HEK293 (cell line): ENCODE data around the gene TMOD4.

ENCODE experiments used
- EGR2 ChIP-seq: fragments of 450-650 bp; formaldehyde crosslinking; IDR thresholded peaks from 2 replicates; pipeline ENCODE4 v1.5.1; 2016; ENCODE audit warnings: low read depth, missing biosample characterization, missing genetic modification characterization
- FEZF1 ChIP-seq: fragments of 450-650 bp; formaldehyde crosslinking; IDR thresholded peaks from 2 replicates; pipeline ENCODE4 v1.5.1; 2016; ENCODE audit warnings: missing biosample characterization, missing genetic modification characterization
- GFI1B ChIP-seq: fragments of 450-650 bp; formaldehyde crosslinking; IDR thresholded peaks from 2 replicates; pipeline ENCODE4 v1.5.1; 2016; ENCODE audit warnings: missing biosample characterization, missing genetic modification characterization
- HOXD13 ChIP-seq: sonication (generic); formaldehyde crosslinking; IDR thresholded peaks from 2 replicates; pipeline ENCODE4 v1.8.0; 2022; ENCODE audit warnings: missing genetic modification reagents, borderline replicate concordance
- KLF8 ChIP-seq: fragments of 450-650 bp; formaldehyde crosslinking; IDR thresholded peaks from 2 replicates; pipeline ENCODE4 v1.5.1; 2016; ENCODE audit warnings: missing biosample characterization, missing genetic modification characterization
- ZBTB26 ChIP-seq: fragments of 450-650 bp; formaldehyde crosslinking; optimal IDR thresholded peaks from 2 replicates; pipeline ENCODE3; 2016; ENCODE audit warnings: missing biosample characterization, mild to moderate bottlenecking, missing genetic modification characterization
- ZBTB48 ChIP-seq: fragments of 450-650 bp; formaldehyde crosslinking; IDR thresholded peaks from 2 replicates; pipeline ENCODE4 v1.5.1; 2016; ENCODE audit warnings: missing biosample characterization, missing genetic modification characterization
- ZNF146 ChIP-seq: fragments of 450-650 bp; formaldehyde crosslinking; IDR thresholded peaks from 2 replicates; pipeline ENCODE4 v1.5.1; 2016; ENCODE audit warnings: missing biosample characterization, missing genetic modification characterization
- ZNF16 ChIP-seq: fragments of 450-650 bp; formaldehyde crosslinking; IDR thresholded peaks from 2 replicates; pipeline ENCODE4 v1.5.1; 2016; ENCODE audit warnings: low read depth, missing biosample characterization, missing genetic modification characterization
- ZNF2 ChIP-seq: fragments of 450-650 bp; formaldehyde crosslinking; IDR thresholded peaks from 2 replicates; pipeline ENCODE4 v1.5.1; 2016; ENCODE audit warnings: missing biosample characterization, missing genetic modification characterization
- ZNF221 ChIP-seq: fragments of 450-650 bp; formaldehyde crosslinking; IDR thresholded peaks from 2 replicates; pipeline ENCODE4 v1.5.1; 2017; ENCODE audit warnings: missing biosample characterization, missing genetic modification characterization, borderline replicate concordance
- ZNF23 ChIP-seq: fragments of 450-650 bp; formaldehyde crosslinking; IDR thresholded peaks from 2 replicates; pipeline ENCODE4 v1.5.1; 2016; ENCODE audit warnings: missing biosample characterization, missing genetic modification characterization, borderline replicate concordance
- ZNF426 ChIP-seq: fragments of 450-650 bp; formaldehyde crosslinking; IDR thresholded peaks from 2 replicates; pipeline ENCODE4 v1.5.1; 2017; ENCODE audit warnings: missing biosample characterization, missing genetic modification characterization, mild to moderate bottlenecking, inconsistent platforms, moderate library complexity
- ZNF501 ChIP-seq: fragments of 450-650 bp; formaldehyde crosslinking; IDR thresholded peaks from 2 replicates; pipeline ENCODE4 v1.5.1; 2016; ENCODE audit warnings: missing biosample characterization, missing genetic modification characterization
- ZNF510 ChIP-seq: fragments of 450-650 bp; formaldehyde crosslinking; IDR thresholded peaks from 2 replicates; pipeline ENCODE4 v1.5.1; 2018; ENCODE audit warnings: mild to moderate bottlenecking, missing genetic modification characterization, missing biosample characterization; ENCODE audit not compliant: insufficient replicate concordance
- ZNF529 ChIP-seq: fragments of 450-650 bp; formaldehyde crosslinking; IDR thresholded peaks from 2 replicates; pipeline ENCODE4 v1.5.1; 2017; ENCODE audit warnings: missing genetic modification characterization, missing biosample characterization; ENCODE audit not compliant: insufficient replicate concordance
- ZNF549 ChIP-seq: fragments of 450-650 bp; IDR thresholded peaks from 2 replicates; pipeline ENCODE4 v1.5.1; 2018; ENCODE audit warnings: missing biosample characterization, missing genetic modification characterization, mild to moderate bottlenecking, inconsistent platforms, moderate library complexity
- ZNF561 ChIP-seq: fragments of 450-650 bp; IDR thresholded peaks from 2 replicates; pipeline ENCODE4 v1.5.1; 2018; ENCODE audit warnings: missing biosample characterization, missing genetic modification characterization, borderline replicate concordance
- ZNF600 ChIP-seq: fragments of 450-650 bp; formaldehyde crosslinking; IDR thresholded peaks from 2 replicates; pipeline ENCODE4 v1.5.1; 2016; ENCODE audit warnings: missing biosample characterization, missing genetic modification characterization
- ZNF692 ChIP-seq: fragments of 450-650 bp; formaldehyde crosslinking; IDR thresholded peaks from 2 replicates; pipeline ENCODE4 v1.5.1; 2016; ENCODE audit warnings: missing biosample characterization, missing genetic modification characterization
- ZNF76 ChIP-seq: fragments of 450-650 bp; formaldehyde crosslinking; IDR thresholded peaks from 2 replicates; pipeline ENCODE4; 2016; ENCODE audit warnings: low read depth, missing biosample characterization, missing genetic modification characterization, borderline replicate concordance
- ZNF785 ChIP-seq: fragments of 450-650 bp; formaldehyde crosslinking; IDR thresholded peaks from 2 replicates; pipeline ENCODE4 v1.5.1; 2016; ENCODE audit warnings: missing biosample characterization, missing genetic modification characterization
- ZXDB ChIP-seq: fragments of 450-650 bp; formaldehyde crosslinking; IDR thresholded peaks from 2 replicates; pipeline ENCODE4 v1.5.1; 2016; ENCODE audit warnings: missing biosample characterization, missing genetic modification characterization
- TF ChIP-seq, protein P1 (sequence below): fragments of 450-650 bp; formaldehyde crosslinking; IDR thresholded peaks from 2 replicates; pipeline ENCODE4 v1.5.1; 2017; ENCODE audit warnings: missing biosample characterization, missing genetic modification characterization
- TF ChIP-seq, protein P2 (sequence below): fragments of 450-650 bp; formaldehyde crosslinking; IDR thresholded peaks from 2 replicates; pipeline ENCODE4 v1.5.1; 2016; ENCODE audit warnings: missing biosample characterization, missing genetic modification characterization
- TF ChIP-seq, protein P3 (sequence below): fragments of 450-650 bp; formaldehyde crosslinking; IDR thresholded peaks from 2 replicates; pipeline ENCODE4 v1.5.1; 2017; ENCODE audit warnings: missing biosample characterization, missing genetic modification characterization
- TF ChIP-seq, protein P4 (sequence below): fragments of 450-650 bp; formaldehyde crosslinking; IDR thresholded peaks from 2 replicates; pipeline ENCODE4 v1.5.1; 2016; ENCODE audit warnings: missing biosample characterization, missing genetic modification characterization

The TMOD4 gene

GRCh38 chr1:151198254-151199127, 22.7 kb upstream of the TMOD4 start, which contains the start of gene PIP5K1A (continued):
- TF ChIP-seq ZNF549 (tag by site-specific recombination) (no peak), ZBTB26 (tag by site-specific recombination) (peak; percentile 60), GFI1B (tag by site-specific recombination) (no peak), ZNF221 (tag by site-specific recombination) (no peak), KLF8 (peak; percentile 35; the same call in 1 of the 2 replicates), EGR2 (no peak), ZNF501 (tag by site-specific recombination) (0 out of 2 replicates have a peak, but pooled peaks have one; percentile 12), ZNF426 (no peak), FEZF1 (tag by site-specific recombination) (no peak), ZNF510 (tag by site-specific recombination) (no peak), ZNF529 (tag by site-specific recombination) (no peak), ZNF16 (tag by site-specific recombination) (no peak), ZNF23 (tag by site-specific recombination) (no peak), ZNF561 (tag by site-specific recombination) (no peak), ZNF2 (tag by site-specific recombination) (peak; percentile 20; the same call in 1 of the 2 replicates), ZNF785 (tag by site-specific recombination) (peak; percentile 82; the same call in 1 of the 2 replicates), ZNF76 (tag by site-specific recombination) (no peak), HOXD13 (CRISPR knock-in tag) (no peak), ZXDB (peak; percentile 82), ZBTB48 (tag by site-specific recombination) (peak; percentile 83), ZNF692 (tag by site-specific recombination) (peak; percentile 79), ZNF146 (no peak), ZNF600 (tag by site-specific recombination) (peak; percentile 78; the same call in 1 of the 2 replicates)
- TF ChIP-seq, protein P1, sequence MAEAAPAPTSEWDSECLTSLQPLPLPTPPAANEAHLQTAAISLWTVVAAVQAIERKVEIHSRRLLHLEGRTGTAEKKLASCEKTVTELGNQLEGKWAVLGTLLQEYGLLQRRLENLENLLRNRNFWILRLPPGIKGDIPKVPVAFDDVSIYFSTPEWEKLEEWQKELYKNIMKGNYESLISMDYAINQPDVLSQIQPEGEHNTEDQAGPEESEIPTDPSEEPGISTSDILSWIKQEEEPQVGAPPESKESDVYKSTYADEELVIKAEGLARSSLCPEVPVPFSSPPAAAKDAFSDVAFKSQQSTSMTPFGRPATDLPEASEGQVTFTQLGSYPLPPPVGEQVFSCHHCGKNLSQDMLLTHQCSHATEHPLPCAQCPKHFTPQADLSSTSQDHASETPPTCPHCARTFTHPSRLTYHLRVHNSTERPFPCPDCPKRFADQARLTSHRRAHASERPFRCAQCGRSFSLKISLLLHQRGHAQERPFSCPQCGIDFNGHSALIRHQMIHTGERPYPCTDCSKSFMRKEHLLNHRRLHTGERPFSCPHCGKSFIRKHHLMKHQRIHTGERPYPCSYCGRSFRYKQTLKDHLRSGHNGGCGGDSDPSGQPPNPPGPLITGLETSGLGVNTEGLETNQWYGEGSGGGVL (tag by site-specific recombination), result peak; percentile 51
- TF ChIP-seq, protein P2, sequence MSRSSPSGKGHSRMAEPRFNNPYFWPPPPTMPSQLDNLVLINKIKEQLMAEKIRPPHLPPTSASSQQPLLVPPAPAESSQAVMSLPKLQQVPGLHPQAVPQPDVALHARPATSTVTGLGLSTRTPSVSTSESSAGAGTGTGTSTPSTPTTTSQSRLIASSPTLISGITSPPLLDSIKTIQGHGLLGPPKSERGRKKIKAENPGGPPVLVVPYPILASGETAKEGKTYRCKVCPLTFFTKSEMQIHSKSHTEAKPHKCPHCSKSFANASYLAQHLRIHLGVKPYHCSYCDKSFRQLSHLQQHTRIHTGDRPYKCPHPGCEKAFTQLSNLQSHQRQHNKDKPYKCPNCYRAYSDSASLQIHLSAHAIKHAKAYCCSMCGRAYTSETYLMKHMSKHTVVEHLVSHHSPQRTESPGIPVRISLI (tag by site-specific recombination), result peak; percentile 81
- TF ChIP-seq, protein P3, sequence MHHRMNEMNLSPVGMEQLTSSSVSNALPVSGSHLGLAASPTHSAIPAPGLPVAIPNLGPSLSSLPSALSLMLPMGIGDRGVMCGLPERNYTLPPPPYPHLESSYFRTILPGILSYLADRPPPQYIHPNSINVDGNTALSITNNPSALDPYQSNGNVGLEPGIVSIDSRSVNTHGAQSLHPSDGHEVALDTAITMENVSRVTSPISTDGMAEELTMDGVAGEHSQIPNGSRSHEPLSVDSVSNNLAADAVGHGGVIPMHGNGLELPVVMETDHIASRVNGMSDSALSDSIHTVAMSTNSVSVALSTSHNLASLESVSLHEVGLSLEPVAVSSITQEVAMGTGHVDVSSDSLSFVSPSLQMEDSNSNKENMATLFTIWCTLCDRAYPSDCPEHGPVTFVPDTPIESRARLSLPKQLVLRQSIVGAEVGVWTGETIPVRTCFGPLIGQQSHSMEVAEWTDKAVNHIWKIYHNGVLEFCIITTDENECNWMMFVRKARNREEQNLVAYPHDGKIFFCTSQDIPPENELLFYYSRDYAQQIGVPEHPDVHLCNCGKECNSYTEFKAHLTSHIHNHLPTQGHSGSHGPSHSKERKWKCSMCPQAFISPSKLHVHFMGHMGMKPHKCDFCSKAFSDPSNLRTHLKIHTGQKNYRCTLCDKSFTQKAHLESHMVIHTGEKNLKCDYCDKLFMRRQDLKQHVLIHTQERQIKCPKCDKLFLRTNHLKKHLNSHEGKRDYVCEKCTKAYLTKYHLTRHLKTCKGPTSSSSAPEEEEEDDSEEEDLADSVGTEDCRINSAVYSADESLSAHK (tag by site-specific recombination), result no peak
- TF ChIP-seq, protein P4, sequence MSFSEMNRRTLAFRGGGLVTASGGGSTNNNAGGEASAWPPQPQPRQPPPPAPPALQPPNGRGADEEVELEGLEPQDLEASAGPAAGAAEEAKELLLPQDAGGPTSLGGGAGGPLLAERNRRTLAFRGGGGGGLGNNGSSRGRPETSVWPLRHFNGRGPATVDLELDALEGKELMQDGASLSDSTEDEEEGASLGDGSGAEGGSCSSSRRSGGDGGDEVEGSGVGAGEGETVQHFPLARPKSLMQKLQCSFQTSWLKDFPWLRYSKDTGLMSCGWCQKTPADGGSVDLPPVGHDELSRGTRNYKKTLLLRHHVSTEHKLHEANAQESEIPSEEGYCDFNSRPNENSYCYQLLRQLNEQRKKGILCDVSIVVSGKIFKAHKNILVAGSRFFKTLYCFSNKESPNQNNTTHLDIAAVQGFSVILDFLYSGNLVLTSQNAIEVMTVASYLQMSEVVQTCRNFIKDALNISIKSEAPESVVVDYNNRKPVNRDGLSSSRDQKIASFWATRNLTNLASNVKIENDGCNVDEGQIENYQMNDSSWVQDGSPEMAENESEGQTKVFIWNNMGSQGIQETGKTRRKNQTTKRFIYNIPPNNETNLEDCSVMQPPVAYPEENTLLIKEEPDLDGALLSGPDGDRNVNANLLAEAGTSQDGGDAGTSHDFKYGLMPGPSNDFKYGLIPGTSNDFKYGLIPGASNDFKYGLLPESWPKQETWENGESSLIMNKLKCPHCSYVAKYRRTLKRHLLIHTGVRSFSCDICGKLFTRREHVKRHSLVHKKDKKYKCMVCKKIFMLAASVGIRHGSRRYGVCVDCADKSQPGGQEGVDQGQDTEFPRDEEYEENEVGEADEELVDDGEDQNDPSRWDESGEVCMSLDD, result no peak
